Kidney (tissue), 22 donors: ENCODE data around the gene SEC24C. TPM values are rescaled to one million over a fixed set of nuclear protein-coding genes. Genes with fewer than 3 reads are reported as not detected.
"Not testable (repeated sequence)": the region's sequence is repeated elsewhere in the genome, so short reads cannot be mapped to it uniquely, and the experiment has no call there.

Source experiments
- DNase-seq, 5 donors: peaks; one replicate each; pipeline ENCODE4 v3.0.0-alpha.2; 2013 to 2020
- FAIRE-seq: peaks from 2 replicates; lab custom pipeline; 2012; peaks lifted over from hg19 to GRCh38; lab: Jason Lieb, UNC
- H3K27ac ChIP-seq, 2 donors: one replicate each; pipeline ENCODE4 v1.7.0; 2013; ENCODE audit warnings: low read depth in 2 of 2, low read length in 2 of 2, inconsistent platforms in 1 of 2
- H3K27me3 ChIP-seq: one replicate; pipeline ENCODE4 v1.7.1; 2013; ENCODE audit warnings: low read length, inconsistent platforms; ENCODE audit not compliant: control insufficient read depth, insufficient read depth
- H3K36me3 ChIP-seq, 3 donors: one replicate each; pipeline versions ENCODE4 v1.7.0 to v1.7.1; 2013; ENCODE audit warnings: low read length in 3 of 3, control low read depth in 1 of 3, inconsistent platforms in 1 of 3; ENCODE audit not compliant: insufficient read depth in 3 of 3, control insufficient read depth in 2 of 3
- H3K4me1 ChIP-seq, 3 donors: one replicate each; pipeline versions ENCODE4 v1.7.0 to v1.7.1; 2013; ENCODE audit warnings: low read length in 3 of 3, inconsistent platforms in 1 of 3, low read depth in 1 of 3; ENCODE audit not compliant: control insufficient read depth in 2 of 3, insufficient read depth in 2 of 3
- H3K4me3 ChIP-seq, 3 donors: one replicate each; pipeline versions ENCODE4 v1.7.0 to v1.8.1; 2013; ENCODE audit warnings: low read length in 3 of 3, control low read depth in 1 of 3, inconsistent platforms in 1 of 3
- H3K9ac ChIP-seq, 3 donors: one replicate each; pipeline versions ENCODE4 v1.7.0 to v1.7.1; 2013; ENCODE audit warnings: low read length in 3 of 3, control low read depth in 1 of 3, inconsistent platforms in 1 of 3
- H3K9me3 ChIP-seq, 3 donors: one replicate each; pipeline versions ENCODE4 v1.7.0 to v1.7.1; 2013; ENCODE audit warnings: low read length in 3 of 3, control low read depth in 1 of 3, inconsistent platforms in 1 of 3; ENCODE audit not compliant: control insufficient read depth in 2 of 3, insufficient read depth in 1 of 3
- intact Hi-C: fragments of 100-400 bp; cut with DNase I; formaldehyde crosslinking; loops from one replicate; pipeline ENCODE4 v1.11.1; 2022
- long read RNA-seq, 10 donors: library from polyadenylated mRNA in 1 of 10; unstranded in 1 of 10; transcript quantifications; one replicate each; pipeline ENCODE4 v2.0.0 and lab custom pipeline, GENCODE V29; 2021 to 2026
- polyA plus RNA-seq: library from polyadenylated mRNA; stranded (reverse); fragments of 350-450 nt; fragmentation: Illumina TruSeq; extraction: RNeasy Lipid Tissue Mini Kit (QIAGEN cat#74804); gene quantifications from one replicate; pipeline ENCODE4 v1.2.3, GENCODE V29; 2014; ENCODE audit warnings: low read depth, low replicate concordance; ENCODE audit not compliant: insufficient read depth
- total RNA-seq: library from RNA; stranded (reverse); fragmentation: NEBNext Ultra II Directional; extraction: Animal tissue kit (Norgen Biotek cat#: 25700); gene quantifications from one replicate; pipeline ENCODE4 v1.2.1, GENCODE V29; 2021
- TF ChIP-seq, protein P1 (sequence below): IDR thresholded peaks from 3 replicates; pipeline ENCODE4 v1.5.1; 2012; ENCODE audit warnings: mild to moderate bottlenecking, moderate library complexity, borderline replicate concordance; ENCODE audit not compliant: insufficient read depth; ENCODE audit errors: extremely low read depth
- donor health status: control.
- donor health status: control.
- donor health status: control.
- donor health status: control.
- donor health status: control.
- donor health status: DM: yes; HTN: yes; CAD: no.
- donor health status: Normal renal cell carcinoma (clear cell type).

The SEC24C gene, protein sequence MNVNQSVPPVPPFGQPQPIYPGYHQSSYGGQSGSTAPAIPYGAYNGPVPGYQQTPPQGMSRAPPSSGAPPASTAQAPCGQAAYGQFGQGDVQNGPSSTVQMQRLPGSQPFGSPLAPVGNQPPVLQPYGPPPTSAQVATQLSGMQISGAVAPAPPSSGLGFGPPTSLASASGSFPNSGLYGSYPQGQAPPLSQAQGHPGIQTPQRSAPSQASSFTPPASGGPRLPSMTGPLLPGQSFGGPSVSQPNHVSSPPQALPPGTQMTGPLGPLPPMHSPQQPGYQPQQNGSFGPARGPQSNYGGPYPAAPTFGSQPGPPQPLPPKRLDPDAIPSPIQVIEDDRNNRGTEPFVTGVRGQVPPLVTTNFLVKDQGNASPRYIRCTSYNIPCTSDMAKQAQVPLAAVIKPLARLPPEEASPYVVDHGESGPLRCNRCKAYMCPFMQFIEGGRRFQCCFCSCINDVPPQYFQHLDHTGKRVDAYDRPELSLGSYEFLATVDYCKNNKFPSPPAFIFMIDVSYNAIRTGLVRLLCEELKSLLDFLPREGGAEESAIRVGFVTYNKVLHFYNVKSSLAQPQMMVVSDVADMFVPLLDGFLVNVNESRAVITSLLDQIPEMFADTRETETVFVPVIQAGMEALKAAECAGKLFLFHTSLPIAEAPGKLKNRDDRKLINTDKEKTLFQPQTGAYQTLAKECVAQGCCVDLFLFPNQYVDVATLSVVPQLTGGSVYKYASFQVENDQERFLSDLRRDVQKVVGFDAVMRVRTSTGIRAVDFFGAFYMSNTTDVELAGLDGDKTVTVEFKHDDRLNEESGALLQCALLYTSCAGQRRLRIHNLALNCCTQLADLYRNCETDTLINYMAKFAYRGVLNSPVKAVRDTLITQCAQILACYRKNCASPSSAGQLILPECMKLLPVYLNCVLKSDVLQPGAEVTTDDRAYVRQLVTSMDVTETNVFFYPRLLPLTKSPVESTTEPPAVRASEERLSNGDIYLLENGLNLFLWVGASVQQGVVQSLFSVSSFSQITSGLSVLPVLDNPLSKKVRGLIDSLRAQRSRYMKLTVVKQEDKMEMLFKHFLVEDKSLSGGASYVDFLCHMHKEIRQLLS
- 66.9 TPM for total RNA-seq
- 39.2 TPM for polyA plus RNA-seq
- long read RNA-seq, donor 1, full-length matches to known transcripts = 1 of 8 reads
- long read RNA-seq, donor 1, partial matches to known transcripts = 7 of 8 reads
- long read RNA-seq, donor 1, other reads (novel, unspliced or antisense) = 0 of 8 reads
- long read RNA-seq, donor 2, full-length matches to known transcripts = 1 of 50 reads
- long read RNA-seq, donor 2, partial matches to known transcripts = 49 of 50 reads
- long read RNA-seq, donor 2, other reads (novel, unspliced or antisense) = 0 of 50 reads
- long read RNA-seq, donor 3, full-length matches to known transcripts = 2 of 49 reads
- long read RNA-seq, donor 3, partial matches to known transcripts = 19 of 49 reads
- long read RNA-seq, donor 3, other reads (novel, unspliced or antisense) = 28 of 49 reads
- long read RNA-seq, donor 4, full-length matches to known transcripts = 4 of 55 reads
- long read RNA-seq, donor 4, partial matches to known transcripts = 51 of 55 reads
- long read RNA-seq, donor 4, other reads (novel, unspliced or antisense) = 0 of 55 reads
- long read RNA-seq, donor 5 = 0 reads
- long read RNA-seq, donor 6 = 0 reads
- long read RNA-seq, donor 7, full-length matches to known transcripts = 13 of 131 reads
- long read RNA-seq, donor 7, partial matches to known transcripts = 95 of 131 reads
- long read RNA-seq, donor 7, other reads (novel, unspliced or antisense) = 23 of 131 reads
- long read RNA-seq, donor 8, full-length matches to known transcripts = 1 of 8 reads
- long read RNA-seq, donor 8, partial matches to known transcripts = 7 of 8 reads
- long read RNA-seq, donor 8, other reads (novel, unspliced or antisense) = 0 of 8 reads
- long read RNA-seq, donor 9 = 0 reads
- long read RNA-seq, donor 10, full-length matches to known transcripts = 2 of 11 reads
- long read RNA-seq, donor 10, partial matches to known transcripts = 9 of 11 reads
- long read RNA-seq, donor 10, other reads (novel, unspliced or antisense) = 0 of 11 reads

DNA sequence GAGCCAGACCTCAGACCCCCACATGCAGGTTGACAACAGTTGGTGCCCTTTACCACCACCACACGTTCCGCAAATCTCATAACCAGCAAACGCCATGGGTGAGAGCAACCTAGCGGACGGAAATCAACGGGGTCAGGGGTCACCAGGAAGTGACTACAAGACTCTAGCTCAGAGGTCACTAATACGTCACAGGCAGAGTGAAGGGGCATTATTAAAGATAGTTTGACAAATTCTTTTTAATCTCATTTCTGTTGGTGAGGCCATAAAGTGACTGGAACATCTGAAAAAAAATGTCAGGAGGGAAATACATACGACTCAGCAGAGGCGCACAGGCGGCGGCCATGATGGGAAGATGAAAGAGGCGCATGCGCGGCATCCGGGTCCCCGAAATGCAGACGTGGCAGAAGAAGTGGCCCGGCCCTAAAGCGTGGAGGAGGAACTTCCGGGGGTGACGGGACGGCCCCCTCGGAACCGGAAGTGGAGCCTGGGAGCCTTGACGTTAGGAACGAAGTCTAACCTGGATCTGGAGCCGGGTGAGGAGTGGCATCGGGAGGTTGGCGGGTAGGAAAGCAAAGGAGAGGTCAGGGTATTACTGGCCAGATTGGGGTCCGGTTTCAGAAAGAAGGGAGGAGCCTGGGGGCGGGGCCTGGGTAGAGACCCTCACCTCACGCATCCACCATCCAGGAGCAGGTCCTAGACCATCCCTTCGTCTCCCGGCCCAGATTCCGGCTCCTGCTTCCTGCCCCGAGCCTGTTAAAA is at the start of gene SEC24C:
Gene SEC24C (plus strand): TSS at position 468 of the 759 bp plus-strand sequence. CDS start 2,461 bp downstream, outside the sequence.
- intact Hi-C loops = no loop called here
- no peaks in the 10 kb centered on the region for H3K9me3 ChIP-seq
- H3K4me3 ChIP-seq = peak within 1 kb of the TSS; percentile 89 to 98 (median 90)
- DNase-seq = peak; percentile 97 to 99 (median 99)
- H3K27ac ChIP-seq = peak within 1 kb of the TSS; percentile 95 to 96
- TF ChIP-seq, protein P1, sequence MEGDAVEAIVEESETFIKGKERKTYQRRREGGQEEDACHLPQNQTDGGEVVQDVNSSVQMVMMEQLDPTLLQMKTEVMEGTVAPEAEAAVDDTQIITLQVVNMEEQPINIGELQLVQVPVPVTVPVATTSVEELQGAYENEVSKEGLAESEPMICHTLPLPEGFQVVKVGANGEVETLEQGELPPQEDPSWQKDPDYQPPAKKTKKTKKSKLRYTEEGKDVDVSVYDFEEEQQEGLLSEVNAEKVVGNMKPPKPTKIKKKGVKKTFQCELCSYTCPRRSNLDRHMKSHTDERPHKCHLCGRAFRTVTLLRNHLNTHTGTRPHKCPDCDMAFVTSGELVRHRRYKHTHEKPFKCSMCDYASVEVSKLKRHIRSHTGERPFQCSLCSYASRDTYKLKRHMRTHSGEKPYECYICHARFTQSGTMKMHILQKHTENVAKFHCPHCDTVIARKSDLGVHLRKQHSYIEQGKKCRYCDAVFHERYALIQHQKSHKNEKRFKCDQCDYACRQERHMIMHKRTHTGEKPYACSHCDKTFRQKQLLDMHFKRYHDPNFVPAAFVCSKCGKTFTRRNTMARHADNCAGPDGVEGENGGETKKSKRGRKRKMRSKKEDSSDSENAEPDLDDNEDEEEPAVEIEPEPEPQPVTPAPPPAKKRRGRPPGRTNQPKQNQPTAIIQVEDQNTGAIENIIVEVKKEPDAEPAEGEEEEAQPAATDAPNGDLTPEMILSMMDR = no peak
- peak within 1 kb of the TSS; percentile 88 to 99 (median 98) for H3K9ac ChIP-seq
- no peak for FAIRE-seq
- no peaks in the 10 kb centered on the region for H3K27me3 ChIP-seq
- peaks cover 2 to 4% (median 2%) of the 10 kb centered on the region in 3 donors for H3K36me3 ChIP-seq
- peaks cover 6 to 9% (median 9%) of the 10 kb centered on the region in 3 donors for H3K4me1 ChIP-seq

DNA sequence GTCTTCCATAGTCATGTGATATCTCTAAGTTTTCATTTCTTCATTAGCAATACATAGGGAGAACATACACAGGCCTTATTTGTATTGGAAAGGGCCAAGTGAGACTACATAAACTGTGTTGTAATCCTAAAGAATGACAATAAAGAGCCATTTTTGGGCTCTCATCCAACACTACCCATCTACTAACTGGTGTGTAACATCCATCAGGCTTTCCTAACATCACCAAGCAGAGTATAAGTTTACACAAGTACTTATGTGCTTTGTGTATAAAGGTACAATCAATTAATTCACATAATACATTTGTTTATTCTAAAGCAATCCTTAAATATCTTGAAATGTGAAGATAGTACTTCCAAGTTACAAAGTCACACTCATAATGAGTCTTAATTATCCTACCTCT is 48.9 kb upstream of the SEC24C start:
- intact Hi-C loops, H3K36me3 ChIP-seq, H3K4me1 ChIP-seq, H3K27me3 ChIP-seq, FAIRE-seq, H3K27ac ChIP-seq, H3K4me3 ChIP-seq, H3K9me3 ChIP-seq, H3K9ac ChIP-seq, DNase-seq: not testable (repeated sequence)

DNA sequence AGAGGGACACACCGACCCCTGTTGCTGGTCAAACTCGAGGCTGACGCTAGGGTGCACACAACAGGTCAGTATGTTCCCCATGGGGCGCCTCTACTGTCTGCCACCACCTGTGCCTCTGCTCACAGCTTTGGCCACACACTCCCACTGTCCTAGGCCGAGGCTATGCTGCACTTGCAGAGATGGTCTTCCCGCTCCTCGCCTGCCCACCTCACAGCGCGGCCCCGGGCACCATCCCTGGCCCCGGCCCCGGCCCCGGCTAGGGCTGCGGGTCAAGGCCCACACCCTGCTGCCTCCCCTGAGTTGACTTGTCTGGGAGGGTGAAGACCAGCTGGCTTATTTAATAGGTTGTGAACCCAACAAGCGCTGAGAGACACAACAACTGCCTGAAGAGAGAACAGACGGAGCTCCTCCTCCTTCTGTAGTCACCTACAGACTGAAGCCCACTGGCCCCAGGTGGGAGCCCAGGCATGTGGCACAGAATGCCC is 46.5 kb upstream of the SEC24C start, which contains the start of gene AGAP5:
Gene AGAP5 (minus strand): TSS at position 435 of the 485 bp plus-strand sequence. CDS start 354 bp downstream, at position 81.
- FAIRE-seq, H3K9me3 ChIP-seq, DNase-seq, H3K27ac ChIP-seq, intact Hi-C loops, H3K4me3 ChIP-seq, H3K27me3 ChIP-seq, H3K36me3 ChIP-seq, H3K9ac ChIP-seq, H3K4me1 ChIP-seq: not testable (repeated sequence)

DNA sequence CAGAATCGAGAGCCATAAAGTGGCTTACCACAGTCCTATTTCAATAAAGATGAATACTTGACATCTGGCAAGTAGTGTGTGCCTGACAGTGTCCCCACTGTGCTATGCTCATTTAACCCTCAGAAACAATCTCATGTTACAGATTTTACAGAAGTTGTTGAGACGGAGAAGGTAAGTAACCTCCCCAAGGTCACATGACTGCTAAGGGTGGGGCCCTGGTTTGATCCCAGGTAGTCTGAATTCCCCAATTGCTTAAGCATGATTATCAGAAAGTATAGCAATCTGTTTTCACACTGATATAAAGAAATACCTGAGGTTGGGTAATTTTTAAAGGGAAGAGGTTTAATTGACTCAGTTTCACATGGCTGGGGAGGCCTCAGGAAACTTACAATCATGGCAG is 45.4 kb upstream of the SEC24C start:
- H3K36me3 ChIP-seq, H3K9ac ChIP-seq, H3K4me3 ChIP-seq, intact Hi-C loops, H3K27ac ChIP-seq, FAIRE-seq, H3K4me1 ChIP-seq, DNase-seq, H3K9me3 ChIP-seq, H3K27me3 ChIP-seq: not testable (repeated sequence)

DNA sequence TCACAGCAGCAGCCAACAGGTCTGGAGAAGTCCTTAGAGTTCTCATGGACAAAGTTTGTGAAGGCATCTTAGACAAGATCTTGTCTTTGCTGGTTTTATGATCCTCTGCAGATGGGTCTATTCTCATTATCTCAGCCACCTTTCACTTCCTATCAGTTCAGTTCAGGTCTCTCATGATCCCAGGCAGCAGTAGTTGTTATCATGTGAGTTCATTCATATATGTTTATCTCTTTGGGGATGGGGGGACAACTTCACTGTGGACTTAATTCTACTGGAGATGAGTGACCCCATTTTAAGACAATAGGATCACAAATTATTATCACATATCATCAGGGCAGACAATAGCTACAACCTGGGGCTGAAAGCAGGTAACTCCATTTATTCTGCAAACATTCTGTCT is 40.2 kb upstream of the SEC24C start:
- H3K36me3 ChIP-seq, H3K4me3 ChIP-seq, H3K9me3 ChIP-seq, DNase-seq, H3K9ac ChIP-seq, H3K4me1 ChIP-seq, intact Hi-C loops, FAIRE-seq, H3K27me3 ChIP-seq, H3K27ac ChIP-seq: not testable (repeated sequence)
